NOMO-1 treated with DMSO at 0.1 percent for 48 hours (cell line): ENCODE data around the gene PAQR7.

Source experiments
- DNase-seq: peaks from one replicate; lab custom pipeline; 2025; ENCODE audit not compliant: unreplicated experiment; lab: John Stamatoyannopoulos, UW

Gene PAQR7, protein sequence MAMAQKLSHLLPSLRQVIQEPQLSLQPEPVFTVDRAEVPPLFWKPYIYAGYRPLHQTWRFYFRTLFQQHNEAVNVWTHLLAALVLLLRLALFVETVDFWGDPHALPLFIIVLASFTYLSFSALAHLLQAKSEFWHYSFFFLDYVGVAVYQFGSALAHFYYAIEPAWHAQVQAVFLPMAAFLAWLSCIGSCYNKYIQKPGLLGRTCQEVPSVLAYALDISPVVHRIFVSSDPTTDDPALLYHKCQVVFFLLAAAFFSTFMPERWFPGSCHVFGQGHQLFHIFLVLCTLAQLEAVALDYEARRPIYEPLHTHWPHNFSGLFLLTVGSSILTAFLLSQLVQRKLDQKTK

DNA sequence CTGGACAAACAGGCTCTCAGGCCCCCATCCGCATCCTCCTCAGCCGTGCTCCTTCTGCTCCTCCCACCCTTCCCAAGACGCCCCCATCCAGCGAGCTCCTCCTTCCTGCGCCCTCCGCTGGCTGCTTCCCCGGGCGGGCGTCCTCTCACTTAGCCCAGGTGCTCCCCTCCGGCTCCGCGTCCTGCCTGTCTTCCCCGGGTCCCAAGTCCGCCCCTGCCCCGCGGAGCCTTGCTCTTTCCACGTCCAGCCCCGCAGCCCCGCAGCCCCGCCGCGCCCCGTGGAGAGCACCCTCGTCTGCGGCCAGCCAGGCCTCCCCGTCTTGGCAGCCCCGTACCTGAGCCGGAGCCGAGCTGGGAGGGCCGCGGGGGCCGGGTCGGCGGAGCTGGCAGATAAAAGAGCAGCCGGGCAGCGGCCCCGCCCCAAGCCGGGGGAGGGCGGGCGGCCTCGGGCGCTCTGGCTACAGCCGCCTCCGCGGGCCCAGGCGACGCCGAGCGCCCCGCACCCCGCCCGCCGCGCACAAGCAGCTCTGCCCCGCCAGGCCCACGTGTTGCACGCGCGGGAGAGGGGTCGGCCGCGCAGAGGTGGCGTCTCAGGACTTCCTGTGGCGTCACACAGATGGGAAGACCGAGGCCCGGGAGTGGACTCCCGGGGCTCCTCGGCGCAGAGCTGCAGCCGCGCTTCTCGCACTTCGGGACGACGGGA lies at the start of gene PAQR7:
TSS of gene PAQR7 (minus strand) at position 555 of the 702 bp plus-strand sequence. CDS start 11,869 bp downstream, outside the sequence.
- peak; percentile 65 for DNase-seq

DNA sequence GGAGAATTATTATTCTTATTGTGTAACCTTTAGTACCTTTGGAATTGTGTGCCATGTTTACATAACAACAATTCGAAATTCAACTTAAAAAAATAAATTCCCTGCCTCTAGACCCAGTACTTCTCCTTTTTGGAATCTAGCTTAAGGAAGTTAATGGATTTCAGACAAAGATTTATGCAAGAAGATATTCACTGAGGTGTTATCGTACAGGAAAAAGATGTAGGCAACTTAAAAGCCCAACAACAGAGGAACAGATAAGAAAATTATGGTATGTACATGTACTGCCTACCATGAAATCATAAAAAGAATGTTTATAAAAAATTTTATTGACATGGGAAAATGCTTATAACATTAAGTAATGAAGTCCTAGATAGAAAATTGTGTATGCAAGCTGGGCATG lies 48.9 kb upstream of the PAQR7 start:
- peak; percentile 13 for DNase-seq

DNA sequence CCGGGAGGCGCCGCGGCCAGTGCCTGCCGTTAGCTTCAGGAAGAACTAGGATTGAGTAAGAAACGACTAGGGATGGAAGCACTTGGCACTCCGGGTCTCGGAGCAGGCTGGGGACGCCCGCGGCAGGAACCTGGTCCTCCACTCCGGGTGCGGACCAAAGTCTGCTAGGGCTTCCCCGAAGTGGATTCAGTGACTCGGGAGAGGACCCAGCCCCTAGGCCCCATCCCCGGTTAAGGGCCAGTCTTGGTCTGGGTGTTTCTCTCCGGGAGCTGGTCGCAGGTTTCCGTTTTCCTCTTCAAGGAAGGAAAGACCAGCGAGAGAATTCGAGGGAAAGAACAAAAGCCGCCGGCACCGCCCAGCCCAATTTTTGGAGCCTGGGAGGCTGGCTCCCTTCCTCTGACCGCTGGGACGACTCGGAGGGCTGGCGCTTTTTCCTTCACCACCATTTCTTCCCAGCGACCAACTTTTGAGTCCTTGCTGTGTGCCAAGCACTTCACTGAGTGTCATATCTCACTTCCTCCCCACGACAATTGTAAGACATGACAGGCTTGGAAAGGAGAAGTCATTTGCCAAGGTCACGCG lies 47.6 kb upstream of the PAQR7 start:
- peak; percentile 52 for DNase-seq

- DNase-seq = peak; percentile 21
Observed at GRCh38 chr1:25922056-25922970, 46.8 kb upstream of the PAQR7 start.

DNA sequence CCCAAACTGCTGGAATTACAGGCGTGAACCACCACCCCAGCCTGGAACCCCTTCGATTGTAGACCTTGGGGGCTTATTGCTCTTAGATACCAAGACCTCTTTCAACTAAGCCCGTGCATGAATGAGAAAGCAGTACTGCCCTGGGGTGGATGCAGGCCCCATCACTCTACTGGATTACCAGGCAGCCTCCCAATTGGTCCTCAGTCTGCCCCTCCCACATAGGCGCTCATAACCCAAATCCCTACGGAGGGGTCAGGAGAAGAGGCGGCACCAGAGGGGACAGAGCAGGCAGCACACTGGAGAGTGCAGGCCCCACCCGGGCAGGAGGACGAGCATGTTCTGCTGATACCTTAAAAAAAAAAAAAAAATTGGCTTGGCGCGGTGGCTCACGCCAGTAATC lies 43.1 kb upstream of the PAQR7 start:
- no peak for DNase-seq

- no peak for DNase-seq
Observed at GRCh38 chr1:25917996-25918395, 42.5 kb upstream of the PAQR7 start.

DNA sequence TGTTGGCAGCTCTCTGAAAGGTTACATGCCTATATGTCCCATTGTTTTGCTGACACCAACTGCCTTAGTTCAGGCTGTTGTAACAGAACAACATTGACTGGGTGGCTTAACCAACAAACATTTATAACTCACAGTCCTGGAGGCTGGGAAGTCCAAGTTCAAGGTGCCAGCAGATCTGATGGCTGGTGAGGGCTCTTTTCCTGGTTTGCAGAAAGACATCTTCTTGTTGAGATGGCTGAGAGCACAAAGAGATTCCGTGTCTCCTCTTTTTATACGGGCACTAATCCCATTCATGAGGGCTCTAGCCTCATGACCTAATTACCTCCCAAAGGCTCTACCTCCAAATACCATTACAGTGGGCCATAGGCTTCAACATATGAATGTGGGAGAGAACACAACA lies 41.0 kb upstream of the PAQR7 start:
- DNase-seq = no peak

GRCh38 chr1:25914074-25914995 lies 38.8 kb upstream of the PAQR7 start:
- DNase-seq = no peak

GRCh38 chr1:25913206-25913605 lies 37.7 kb upstream of the PAQR7 start:
- no peak for DNase-seq

GRCh38 chr1:25912076-25912831 lies 36.7 kb upstream of the PAQR7 start:
- DNase-seq = no peak

DNA sequence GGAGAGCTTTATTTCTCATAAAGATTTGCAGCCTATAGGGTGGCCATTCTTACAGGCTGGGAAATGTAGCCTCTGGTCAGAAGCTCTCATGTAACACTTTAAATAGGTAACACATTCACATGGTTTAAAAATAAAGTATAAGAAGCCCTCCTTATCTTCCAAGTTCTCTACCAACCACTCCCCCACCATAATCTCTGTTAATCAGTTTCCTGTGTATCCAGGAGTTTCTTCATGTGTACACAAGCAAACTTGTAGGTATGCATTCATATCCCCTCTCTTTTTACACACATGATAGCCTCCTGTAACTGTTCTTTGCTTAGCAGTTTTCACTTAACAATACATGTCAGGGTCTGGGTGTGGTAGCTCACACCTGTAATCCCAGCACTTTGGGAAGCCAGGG lies 35.7 kb upstream of the PAQR7 start:
- DNase-seq = no peak

- no peak for DNase-seq
Observed at GRCh38 chr1:25909040-25909439, 33.5 kb upstream of the PAQR7 start.

- DNase-seq = no peak
Observed at GRCh38 chr1:25908161-25908560, 32.7 kb upstream of the PAQR7 start.

GRCh38 chr1:25907601-25908000 lies 32.1 kb upstream of the PAQR7 start:
- no peak for DNase-seq

GRCh38 chr1:25906644-25907300 lies 31.3 kb upstream of the PAQR7 start:
- DNase-seq = no peak

DNA sequence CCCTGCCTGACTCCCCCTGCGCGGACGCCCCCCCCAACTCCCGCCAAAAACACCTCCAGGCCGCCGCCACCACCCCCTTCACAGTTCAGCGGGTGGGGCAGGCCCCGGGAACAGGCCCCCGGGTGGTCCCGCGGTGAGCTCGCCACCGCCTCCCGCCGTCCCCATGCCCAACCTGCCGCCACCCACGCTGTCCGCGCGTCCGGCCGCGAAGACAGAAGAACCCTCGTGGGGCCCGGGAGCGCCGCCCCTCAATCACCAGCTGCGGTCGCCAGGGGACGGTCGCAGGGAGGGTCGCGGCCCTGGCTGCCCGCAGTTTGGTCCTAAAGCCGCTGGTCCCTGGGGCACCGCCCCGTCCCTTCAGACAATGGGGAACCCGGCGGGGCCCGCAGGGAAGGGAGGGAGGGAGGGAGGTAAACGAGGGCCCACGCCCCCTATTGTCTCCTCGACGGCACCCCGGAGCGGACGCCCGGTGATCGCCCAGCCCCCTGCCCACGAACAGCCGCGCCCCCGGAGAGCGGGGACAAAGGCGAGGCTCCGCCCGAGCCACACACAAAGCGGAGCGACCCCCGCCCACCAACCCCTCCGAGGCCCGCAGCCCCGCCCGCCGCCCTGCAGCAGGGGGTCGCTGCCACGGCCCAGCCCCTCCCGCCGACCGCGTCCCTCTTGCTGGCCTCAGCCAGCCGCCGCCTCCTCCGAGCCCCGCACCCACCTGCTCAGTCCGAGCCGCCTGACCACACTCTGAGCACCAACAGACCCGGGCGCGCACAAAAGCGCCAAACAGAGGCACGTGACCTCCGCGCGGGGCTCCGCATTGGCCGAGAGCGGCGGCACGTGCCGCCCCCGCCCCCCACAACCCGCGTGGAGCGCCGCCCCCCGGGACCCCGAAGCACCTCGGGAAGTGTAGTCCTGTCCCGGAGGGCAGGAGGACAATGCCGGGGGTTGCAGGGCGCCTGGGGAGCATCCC lies 30.5 kb upstream of the PAQR7 start, which contains the start of gene STMN1:
TSS of gene STMN1 (minus strand) at position 740 of the 964 bp plus-strand sequence. CDS start 1,743 bp downstream, outside the sequence.
- peak; percentile 89 for DNase-seq

DNA sequence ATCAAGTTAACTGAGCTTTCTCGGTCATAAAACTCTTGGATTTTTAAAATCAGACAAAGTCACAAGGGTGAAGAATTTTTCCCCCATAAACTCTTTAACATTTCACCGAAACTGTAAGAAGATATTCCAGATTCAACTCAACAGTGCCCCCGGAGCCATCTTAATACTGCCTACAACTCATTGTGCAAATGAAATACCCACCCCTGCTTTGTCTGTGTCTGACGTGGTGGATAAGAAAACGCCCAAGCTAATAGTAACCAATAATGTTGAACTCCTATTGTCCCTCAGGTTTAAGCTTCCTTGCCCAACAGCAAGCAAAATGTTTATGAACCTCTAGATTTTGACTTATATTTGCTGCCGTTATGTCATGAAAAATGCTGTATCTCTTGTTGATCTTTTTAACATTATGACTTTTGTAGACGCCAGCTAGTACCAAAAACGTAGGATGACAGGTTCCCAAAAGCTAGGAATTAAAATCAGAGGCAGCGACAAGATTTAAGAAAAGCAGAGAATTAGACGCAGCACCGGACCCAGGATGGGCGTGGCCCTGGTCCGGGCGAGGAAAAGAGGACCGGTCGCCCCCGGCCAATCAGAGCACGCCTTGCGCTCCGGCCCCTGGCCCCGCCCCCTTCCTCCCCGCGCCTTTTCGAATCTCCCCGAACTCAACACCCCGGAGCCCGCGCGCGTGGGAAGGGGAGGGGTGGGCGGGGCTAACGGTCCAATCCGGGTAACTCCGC lies 29.6 kb upstream of the PAQR7 start:
- DNase-seq = peak; percentile 88
